Adrenal gland (tissue), 5 donors: Measurements from ENCODE around the gene FNDC3B.

Experiments
- CTCF ChIP-seq, 6 experiments: fragments of 450-650 bp in 4 of 6; fragments of 200-600 bp in 2 of 6; sonication (generic) in 1 of 6; IDR thresholded peaks; 1 replicate in 5 of 6; 2 replicates in 1 of 6; pipeline versions ENCODE4 v1.5.1 to v1.8.0; 2016 to 2021; ENCODE audit warnings: antibody characterized with exemption in 6 of 6, mild to moderate bottlenecking in 2 of 6, moderate library complexity in 1 of 6
- POLR2A ChIP-seq, 2 donors: fragments of 450-650 bp; IDR thresholded peaks; one replicate each; pipeline ENCODE4 v1.6.1; 2017; ENCODE audit warnings: antibody characterized with exemption in 2 of 2, mild to moderate bottlenecking in 2 of 2, moderate library complexity in 1 of 2
- donor health status: DM: no; HTN: no; CAD: no.

GRCh38 chr3:172043233-172043632, 3.9 kb downstream of the FNDC3B start:
- no peak for TF ChIP-seq POLR2A (IDR thresholded peaks at IDR 0.05)
- TF ChIP-seq CTCF (IDR thresholded peaks at IDR 0.05): no peak
